Measurements from ENCODE around the gene LRRC2.

- TF ChIP-seq CTCF (IDR thresholded peaks at IDR 0.05 in 8 of 11, conservative IDR thresholded peaks at IDR 0.05 in 3 of 11) (peak; percentile 97 to 100 (median 98)), POLR2A (IDR thresholded peaks at IDR 0.05) (no peak), POLR2AphosphoS5 (IDR thresholded peaks at IDR 0.05) (peak; percentile 63 to 83 (median 77))
Observed at GRCh38 chr3:46488735-46489361, 77.3 kb downstream of the LRRC2 start.
